KBM-7 (cell line): ENCODE data around the gene INPP4A.
"Not testable (repeated sequence)": the region's sequence is repeated elsewhere in the genome, so short reads cannot be mapped to it uniquely, and the experiment has no call there.

ENCODE experiments used
- DNase-seq: peaks from one replicate; pipeline ENCODE4 v3.0.0-alpha.2; 2015
- in situ Hi-C: fragments of 300-500 bp; cut with MboI; formaldehyde crosslinking; loops from 2 replicates; pipeline ENCODE4 v1.14.3; 2020; ENCODE audit warnings: low sequenced_read_pairs, low pct_unique_long_range_greater_than_20kb, mixed read lengths

INPP4A gene

DNA sequence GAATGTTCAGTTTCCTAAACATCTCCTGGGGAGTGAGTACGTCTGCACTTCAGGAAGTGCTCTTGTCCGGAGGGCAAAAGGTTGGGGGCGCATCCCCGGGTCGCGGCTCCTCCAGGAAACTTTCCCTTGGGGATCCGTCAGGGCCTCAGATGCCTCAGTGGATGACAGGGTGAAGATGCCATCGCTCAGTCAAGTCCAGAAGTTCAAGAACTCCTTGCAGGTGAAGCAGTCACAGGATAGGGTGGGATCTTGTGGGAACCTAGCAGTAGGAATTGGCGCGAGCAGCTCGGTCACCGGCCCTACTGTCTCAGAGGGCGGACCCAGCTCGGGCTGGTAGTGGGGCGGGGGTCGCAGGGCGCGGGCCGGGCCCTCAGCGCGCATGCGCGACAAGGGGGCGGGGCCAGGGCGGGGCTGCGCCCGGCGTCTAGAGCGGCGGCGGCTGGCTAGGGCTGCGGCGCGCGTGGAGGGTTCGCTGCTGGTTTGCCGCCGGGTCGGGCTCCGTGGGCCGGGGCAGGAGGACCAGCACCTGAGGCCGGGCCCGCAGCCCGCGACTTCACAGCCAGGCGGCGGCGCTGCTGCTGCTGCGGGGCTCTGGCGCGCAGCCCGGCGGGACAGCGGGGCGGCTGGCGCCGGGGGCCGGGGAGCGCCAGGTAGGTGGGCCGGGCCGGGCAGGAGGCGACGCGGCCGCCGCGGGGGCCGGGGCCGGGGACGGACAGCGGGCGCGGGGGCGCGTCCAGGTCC is at the start of gene INPP4A:
TSS of gene INPP4A (plus strand) at position 423 of the 741 bp plus-strand sequence. CDS start 75,191 bp downstream, outside the sequence.
- in situ Hi-C loops, result no loop called here

DNA sequence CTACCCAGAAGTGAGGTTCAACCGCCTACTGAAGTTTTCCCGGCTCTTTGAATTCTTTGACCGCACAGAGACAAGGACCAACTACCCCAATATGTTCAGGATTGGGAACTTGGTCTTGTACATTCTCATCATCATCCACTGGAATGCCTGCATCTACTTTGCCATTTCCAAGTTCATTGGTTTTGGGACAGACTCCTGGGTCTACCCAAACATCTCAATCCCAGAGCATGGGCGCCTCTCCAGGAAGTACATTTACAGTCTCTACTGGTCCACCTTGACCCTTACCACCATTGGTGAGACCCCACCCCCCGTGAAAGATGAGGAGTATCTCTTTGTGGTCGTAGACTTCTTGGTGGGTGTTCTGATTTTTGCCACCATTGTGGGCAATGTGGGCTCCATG is 48.7 kb upstream of the INPP4A start:
- no peak for DNase-seq
- in situ Hi-C loops, result loop anchor here (25.0 kb wide), 1 partner anchor 584 kb away; no protein-coding TSS in a partner anchor

More for the DNA sequence above, at the start of gene INPP4A:
- peak; percentile 55 for DNase-seq

DNA sequence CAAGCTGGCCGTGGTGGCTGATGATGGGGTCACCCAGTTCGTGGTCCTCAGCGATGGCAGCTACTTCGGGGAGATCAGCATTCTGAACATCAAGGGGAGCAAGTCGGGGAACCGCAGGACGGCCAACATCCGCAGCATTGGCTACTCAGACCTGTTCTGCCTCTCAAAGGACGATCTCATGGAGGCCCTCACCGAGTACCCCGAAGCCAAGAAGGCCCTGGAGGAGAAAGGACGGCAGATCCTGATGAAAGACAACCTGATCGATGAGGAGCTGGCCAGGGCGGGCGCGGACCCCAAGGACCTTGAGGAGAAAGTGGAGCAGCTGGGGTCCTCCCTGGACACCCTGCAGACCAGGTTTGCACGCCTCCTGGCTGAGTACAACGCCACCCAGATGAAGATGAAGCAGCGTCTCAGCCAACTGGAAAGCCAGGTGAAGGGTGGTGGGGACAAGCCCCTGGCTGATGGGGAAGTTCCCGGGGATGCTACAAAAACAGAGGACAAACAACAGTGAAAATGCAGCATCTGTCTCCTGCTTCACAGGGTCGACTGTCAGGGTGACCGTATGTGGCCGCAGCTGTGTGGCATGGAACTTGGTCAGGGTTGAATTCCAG is 47.8 kb upstream of the INPP4A start:
- DNase-seq, result no peak
- in situ Hi-C loops, result loop anchor here (25.0 kb wide), 1 partner anchor 585 kb away; no protein-coding TSS in a partner anchor

DNA sequence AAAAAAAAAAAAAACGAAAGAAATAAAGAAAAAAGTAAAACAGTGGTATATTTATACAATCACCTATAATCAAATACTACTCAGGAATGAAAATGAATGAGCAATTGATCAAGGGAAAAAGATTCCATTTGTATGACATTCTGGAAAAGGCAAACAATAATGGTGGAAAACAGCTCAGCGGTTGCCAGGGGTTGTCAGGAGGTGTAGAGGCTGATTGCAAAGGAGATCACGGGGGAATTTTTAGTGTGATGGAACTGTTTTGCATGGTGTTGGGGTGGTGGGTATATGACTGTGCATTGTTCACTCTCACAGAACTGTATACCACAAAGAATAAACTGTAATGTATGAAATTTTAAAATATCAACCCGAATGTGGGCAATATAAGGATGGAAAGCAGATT is 45.5 kb upstream of the INPP4A start:
- in situ Hi-C loops, result loop anchor here (25.0 kb wide), 1 partner anchor 587 kb away; no protein-coding TSS in a partner anchor
- no peak for DNase-seq

DNA sequence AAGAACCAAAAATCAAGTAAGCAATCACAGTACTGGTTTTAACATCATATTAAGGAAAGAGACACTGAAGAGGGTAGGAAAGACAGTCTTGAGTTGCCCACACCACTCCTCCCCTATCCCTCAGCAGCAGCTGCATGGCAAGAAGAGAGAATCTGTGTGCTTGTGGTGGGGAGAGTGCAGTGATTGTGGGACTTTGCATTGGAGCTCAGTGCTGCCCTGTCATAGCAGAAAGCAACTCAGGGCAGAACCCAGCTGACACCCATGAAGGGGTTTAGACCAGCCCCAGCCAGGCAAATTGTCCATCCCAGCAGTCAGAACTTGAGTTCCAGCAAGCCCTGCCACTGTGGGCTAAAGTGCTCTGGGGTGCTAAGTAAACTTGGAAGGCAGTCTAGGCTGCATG is 40.8 kb upstream of the INPP4A start:
- in situ Hi-C loops, result no loop called here
- no peak for DNase-seq

DNA sequence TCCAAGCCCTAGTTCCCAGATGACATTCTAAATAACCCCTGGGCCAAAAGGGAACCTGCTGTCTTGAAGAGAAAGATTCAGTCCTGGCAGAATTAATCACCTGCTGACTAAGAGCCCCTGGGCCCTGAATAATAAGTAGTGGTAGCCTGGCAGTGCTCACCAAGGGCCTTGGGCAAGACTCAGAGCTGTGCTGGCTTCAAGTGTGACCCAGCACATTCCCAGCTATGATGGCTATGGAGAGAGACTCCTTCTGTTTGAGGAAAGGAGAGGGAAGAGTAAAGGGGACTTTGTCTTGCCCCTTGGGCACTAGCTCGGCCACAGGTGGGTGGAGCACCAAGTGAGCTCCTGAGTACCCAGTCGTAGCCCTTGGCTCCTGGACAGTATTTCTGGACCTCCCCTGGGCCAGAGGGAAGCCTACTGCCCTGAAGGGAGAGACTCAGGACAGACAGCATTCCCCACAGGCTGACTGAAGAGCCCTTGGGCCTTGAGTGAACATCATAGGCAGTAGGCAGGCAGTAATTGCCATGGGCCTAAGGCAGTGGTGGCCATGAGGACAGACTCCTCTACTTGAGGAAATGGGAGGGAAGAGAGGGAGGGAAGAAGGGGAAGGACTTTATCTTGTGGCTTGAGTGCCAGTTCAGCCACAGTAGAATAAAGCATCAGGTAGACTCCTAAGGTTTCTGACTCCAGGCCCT is 40.0 kb upstream of the INPP4A start:
- in situ Hi-C loops, result no loop called here
- DNase-seq, result no peak

DNA sequence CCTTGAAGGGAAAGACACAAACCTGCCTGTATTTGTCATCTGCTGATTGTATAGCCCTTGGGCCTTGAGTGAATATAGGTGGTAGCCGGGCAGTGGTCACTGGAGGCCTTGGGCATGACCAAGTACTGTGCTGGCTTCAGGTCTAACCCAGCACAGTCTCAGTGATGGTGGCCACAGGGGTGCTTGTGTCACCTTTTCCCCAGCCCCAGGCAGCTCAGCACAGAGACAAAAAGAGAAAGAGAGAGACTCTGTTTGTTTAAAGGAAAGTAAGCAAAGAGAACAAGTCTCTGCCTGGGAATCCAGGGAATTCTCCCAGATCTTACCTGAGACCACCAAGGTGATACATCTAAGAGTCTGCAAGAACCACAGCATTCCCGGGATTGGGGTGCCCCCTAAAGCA is 39.4 kb upstream of the INPP4A start:
- in situ Hi-C loops, result no loop called here
- DNase-seq, result no peak

DNA sequence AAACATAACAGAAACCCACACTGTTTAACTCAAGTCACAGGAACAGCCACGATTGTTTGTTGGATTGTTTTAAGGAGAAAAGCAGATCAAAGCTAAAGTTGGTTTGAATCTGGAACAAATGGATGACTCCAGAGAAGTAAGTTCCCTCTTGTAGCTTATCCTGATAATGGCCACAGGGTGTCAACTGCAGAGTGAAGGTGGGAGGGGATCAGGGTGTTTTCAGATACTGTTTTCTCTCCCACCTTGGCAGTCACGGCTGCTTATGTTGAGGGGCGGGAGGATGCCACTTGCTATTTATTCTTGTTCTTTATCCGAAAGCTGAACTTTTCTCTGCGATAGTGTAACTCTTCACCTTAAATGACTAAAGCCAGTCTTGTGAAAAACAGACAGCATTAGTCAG is 36.5 kb upstream of the INPP4A start:
- in situ Hi-C loops, result no loop called here
- DNase-seq, result no peak

DNA sequence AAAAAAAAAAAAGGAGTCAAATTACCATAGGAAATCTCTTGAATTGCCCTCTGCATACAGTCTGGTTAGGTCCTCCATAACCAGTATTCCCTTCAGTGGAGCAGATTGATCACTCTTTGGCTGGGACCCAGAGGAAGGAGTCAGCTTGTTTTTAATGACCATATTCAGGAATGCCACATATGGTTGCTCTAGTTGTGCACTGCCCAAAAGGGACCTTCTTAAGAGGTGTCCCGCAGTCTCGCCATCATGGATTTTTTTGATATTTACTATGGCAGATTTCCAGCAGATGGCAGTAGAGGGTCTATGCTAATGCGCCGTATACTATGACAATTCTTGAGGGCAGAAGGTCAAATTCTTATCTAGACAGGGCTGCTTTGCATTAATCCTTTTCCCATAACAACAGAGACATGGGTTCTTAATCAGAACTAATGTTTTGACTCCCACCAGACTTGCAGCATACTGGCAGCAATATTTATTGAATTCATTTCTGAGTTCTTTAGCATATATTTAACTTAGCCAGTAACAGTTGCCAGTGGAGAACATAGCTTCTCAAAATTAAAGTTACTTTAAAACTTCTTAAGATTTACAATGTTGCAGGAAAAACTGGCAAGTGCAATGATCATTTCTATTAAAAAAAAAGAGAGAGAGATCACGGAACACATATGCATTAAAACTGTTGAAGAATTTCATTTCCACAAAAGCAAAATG is 31.8 kb upstream of the INPP4A start:
- peak; percentile 87 for DNase-seq
- in situ Hi-C loops, result no loop called here

DNA sequence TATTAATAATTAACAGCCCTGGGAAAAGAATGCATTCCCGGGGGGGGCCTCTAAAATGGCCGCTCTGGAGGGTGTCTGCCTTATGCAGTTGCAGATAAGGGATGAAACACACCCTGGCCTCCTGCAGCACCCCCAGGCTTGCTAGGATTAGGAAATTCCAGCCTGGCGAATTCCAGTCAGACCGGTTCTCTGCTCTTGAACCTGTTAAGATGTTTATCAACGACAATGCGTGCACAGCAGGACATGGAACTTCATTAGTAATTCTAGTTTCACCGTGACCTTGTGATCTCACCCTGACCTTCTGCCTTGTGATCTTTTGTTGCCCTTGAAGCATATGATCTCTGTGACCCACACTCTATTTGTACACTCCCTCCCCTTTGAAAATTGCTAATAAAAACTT is 30.4 kb upstream of the INPP4A start:
- in situ Hi-C loops, result not testable (repeated sequence)

DNA sequence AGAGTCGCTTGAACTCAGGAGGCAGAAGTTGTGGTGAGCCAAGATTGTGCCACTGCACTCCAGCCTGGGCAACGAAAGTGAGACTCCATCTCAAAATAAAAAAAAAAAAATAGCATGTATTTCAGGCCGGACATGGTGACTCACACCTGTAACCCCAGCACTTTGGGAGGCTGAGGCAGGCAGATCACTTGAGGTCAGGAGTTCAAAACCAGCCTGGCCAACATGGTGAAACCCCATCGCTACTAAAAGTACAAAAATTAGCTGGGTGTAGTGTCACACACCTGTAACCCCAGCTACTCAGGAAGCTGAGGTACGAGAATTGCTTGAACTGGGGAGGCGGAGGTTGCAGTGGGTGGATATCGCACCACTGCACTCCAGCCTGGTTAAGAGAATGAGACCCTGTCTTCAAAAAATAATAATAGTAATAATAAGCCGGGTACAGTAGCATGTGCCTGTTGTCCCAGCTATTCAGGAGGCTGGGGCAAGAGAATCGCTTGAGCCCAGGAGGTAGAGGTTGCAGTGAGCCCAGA is 28.9 kb upstream of the INPP4A start:
- in situ Hi-C loops, DNase-seq: not testable (repeated sequence)

More for the DNA sequence above, 30.4 kb upstream of the INPP4A start:
- DNase-seq, result not testable (repeated sequence)

DNA sequence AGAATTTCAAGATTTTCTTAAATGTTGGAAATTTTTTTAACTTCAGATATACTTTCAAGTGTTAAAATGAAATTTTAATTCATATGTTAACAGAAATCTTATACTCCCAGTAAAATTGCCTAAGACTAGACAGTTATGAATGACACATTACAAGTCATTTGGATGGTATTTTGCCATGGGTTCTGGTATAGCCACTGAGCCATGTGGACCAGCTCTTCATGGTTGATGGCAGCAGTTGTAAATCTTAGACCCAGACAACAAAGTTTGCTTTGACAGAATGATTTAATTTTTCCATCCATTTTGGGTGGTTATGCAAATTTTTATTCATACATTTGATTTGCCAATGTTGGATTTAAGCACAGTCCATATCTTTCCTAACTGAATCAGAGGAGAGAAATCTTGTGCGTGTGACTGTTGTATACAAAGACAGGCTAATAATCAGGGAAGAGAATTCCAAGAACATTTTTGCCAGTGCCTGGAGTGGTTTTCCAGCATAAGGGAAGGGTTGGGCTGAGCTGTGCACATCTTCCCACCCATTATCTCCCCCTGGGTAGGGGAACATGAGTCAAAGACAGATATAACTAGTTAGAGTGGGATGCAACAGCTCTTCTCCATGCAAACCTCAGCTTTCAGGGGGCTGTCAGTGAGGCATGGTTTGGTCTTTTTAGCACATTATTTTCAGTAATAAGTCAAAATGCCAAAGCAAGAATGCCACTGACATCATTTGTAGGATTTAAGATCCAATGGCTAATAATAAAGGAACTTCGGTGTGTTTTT is 28.1 kb upstream of the INPP4A start:
- in situ Hi-C loops, result no loop called here
- DNase-seq, result no peak

DNA sequence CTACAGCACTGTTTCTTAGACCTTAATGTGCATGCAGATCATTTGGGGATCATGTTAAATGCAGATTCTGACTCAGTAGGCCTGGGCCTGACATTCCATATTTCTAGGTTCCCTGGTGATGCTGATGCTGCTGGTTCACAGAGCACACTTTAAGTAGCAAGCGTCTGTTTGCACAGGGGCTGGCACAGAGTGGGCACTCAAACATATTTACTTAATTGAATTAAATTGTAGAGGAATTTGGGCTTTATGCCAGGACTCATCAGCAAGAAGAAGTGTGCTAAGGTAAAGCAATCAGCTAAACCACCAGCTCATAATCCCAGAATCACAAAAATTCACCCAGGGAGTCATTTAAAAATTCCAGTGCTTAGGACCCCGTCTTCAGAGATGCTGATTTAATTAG is 25.1 kb upstream of the INPP4A start:
- DNase-seq, result no peak
- in situ Hi-C loops, result no loop called here

DNA sequence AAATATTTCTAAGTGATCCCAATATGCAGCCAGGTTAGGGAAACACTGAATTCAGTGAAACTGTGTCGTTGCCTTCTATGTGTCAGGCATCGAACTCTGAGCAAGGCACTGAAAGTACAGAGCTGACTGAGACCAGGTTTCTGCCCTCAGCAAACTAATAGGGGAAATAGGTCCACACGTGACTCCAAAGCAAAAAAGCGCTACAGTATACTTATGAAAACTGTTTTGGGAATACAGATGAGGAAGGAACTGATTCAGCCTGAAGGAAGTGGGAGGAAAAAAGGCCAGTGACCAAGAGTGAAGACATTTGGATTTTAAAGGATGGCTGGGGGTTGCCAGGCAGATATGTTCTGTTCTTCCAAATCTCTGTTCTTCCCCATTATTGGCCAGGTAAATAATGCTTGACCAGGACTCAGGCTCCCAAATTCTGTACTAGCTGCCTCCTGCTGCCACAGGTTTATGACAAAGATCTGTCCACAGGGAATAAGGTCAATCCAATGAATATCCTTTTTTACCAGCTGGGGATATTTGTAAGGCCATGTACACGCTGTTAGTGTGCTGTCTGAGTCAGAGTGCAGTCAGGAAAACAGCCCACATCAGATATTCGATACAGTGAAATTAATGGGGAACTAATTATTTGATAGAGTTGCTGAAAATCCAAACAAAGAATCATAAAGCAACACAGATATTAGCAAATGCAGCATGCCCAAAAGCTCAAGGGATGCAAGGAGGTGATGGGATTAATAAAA is 24.5 kb upstream of the INPP4A start:
- in situ Hi-C loops, result no loop called here
- no peak for DNase-seq

DNA sequence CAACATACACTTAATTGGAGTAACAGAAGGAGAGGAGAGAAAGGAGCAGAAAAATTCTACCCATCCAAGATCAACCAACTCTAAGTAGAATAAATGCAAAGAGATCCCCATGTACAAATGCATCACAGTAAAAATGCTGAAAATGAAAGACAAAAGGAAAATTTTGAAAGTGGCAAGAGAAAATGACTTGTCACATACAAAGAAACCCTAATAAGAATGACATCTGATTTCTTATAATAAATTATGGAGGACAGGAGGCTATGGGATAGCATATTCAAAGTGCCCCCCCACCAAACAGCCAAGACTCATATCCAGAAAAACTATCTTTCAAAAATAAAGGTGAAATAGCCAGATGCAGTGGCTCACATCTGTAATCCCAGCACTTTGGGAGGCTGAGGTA is 22.2 kb upstream of the INPP4A start:
- in situ Hi-C loops, result no loop called here
- DNase-seq, result no peak

DNA sequence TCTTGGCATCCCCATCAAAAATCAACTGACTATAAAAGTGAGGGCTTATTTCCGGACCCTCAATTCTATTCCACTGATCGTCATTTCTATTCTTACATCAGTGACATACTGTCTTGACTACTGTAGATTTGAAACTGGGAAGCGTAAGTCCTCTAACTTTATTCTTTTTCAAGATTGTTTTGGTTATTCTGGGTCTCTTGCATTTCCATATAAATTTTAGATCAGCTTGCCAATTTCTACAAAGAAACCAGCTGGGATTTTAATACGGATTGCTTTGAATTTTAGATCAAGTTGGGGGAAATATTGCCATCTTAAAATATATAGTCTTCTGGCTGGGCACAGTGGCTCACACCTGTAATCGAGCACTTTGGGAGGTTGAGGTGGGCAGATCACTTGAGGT is 17.9 kb upstream of the INPP4A start:
- in situ Hi-C loops, result no loop called here
- DNase-seq, result no peak

DNA sequence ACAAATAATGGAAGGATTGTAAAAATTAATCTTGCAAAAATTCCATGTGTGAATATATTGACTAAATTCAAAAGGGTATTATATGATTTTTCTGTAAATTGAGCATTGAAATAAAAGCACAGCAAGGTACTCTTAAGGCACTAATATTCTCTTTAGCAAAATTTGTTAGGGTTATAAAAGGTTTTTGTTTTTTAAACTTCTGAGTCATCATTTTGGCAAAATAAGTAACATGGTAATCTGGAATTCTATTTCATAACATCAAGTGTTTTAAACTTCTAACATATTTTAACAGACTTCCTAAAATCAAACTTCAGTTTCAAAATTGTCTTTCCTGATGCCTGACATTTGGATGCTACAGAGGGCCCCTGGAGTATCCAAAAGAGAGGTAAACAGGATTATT is 12.5 kb upstream of the INPP4A start:
- no peak for DNase-seq
- in situ Hi-C loops, result no loop called here

DNA sequence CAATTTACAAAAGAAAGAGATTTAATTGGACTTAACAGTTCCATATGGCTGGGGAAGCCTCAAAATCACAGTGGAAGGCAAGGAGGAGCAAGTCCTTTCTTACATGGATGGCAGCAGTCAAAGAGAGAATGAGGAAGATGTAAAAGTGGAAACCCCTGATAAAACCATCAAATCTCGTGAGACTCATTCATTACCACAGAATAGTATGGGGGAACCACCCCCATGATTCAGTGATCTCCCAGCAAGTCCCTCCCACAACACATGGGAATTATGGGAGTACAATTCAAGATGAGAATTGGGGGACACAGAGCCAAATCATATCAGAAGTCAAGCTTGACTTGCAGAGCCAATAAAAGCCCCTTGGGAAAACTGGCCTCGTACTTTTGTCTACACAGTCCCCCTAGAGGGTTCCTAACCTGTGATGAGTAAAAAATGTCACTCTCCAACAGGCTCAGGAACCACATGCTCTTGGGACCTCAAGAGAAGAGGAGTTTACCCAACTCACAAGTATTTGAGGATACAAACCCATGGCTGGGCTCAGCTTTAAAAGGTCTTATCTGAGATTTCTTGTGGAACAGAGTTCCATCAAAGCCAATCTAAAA is 11.2 kb upstream of the INPP4A start:
- no peak for DNase-seq
- in situ Hi-C loops, result no loop called here
